GM19239 (cell line): ENCODE results near the gene AGBL4.

Experiments
- DNase-seq: peaks from one replicate; pipeline ENCODE4 v3.0.0; 2011; ENCODE audit warnings: low spot score; ENCODE audit not compliant: insufficient read length
- FAIRE-seq: peaks from 2 replicates; lab custom pipeline; 2011; peaks lifted over from hg19 to GRCh38; lab: Jason Lieb, UNC

AGBL4 gene

DNA sequence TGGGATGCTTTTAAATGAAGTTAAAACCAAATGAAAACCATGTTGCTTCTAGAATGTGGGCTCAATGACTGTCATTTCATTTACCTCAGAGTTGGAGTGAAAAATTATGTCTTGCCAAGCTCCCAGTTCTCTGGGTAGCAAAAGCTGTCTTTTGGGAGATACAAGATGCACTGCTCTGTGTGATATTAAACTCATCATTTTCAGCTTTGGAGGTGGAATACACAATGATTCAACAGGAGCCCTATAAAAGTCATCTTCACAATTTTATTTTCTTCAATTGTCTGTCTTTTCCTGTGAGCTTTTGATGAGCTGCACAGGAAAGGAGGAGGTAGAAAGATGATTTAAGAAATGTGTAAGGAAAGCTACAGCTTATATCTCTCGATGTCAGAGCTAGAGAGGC is 1431.4 kb downstream of the AGBL4 start:
- no peak for DNase-seq
- FAIRE-seq, result no peak

GRCh38 chr1:48591181-48591580 is 1432.6 kb downstream of the AGBL4 start:
- FAIRE-seq (no peak), DNase-seq (no peak)

- DNase-seq (no peak), FAIRE-seq (no peak)
Observed at GRCh38 chr1:48588061-48588460, 1435.7 kb downstream of the AGBL4 start.

- DNase-seq, result no peak
- no peak for FAIRE-seq
Observed at GRCh38 chr1:48582408-48582807, 1441.3 kb downstream of the AGBL4 start.

DNA sequence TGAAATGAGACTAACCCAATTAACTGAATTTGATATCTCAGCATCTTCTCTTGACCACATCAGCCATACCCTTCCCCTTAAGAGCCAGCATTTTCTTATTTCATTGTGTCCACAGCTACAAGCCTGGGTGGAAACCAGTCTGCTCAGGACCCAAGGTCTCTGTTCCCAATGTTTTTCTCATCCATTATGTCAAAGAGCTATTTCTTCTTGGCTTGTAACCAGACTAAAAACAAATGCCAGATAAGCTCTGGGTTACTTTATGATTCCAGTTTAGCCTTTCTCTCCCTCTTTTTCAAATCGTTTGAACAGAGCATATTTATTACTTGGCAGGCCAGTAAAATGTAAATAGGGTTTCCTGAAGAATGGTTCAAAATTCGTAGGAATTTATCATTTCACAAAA is 1442.5 kb downstream of the AGBL4 start:
- no peak for DNase-seq
- no peak for FAIRE-seq

GRCh38 chr1:48576565-48576964 is 1447.2 kb downstream of the AGBL4 start:
- DNase-seq, result no peak
- no peak for FAIRE-seq

- no peak for FAIRE-seq
- peak; percentile 35 for DNase-seq
Observed at GRCh38 chr1:48572646-48573258, 1451.0 kb downstream of the AGBL4 start.

DNA sequence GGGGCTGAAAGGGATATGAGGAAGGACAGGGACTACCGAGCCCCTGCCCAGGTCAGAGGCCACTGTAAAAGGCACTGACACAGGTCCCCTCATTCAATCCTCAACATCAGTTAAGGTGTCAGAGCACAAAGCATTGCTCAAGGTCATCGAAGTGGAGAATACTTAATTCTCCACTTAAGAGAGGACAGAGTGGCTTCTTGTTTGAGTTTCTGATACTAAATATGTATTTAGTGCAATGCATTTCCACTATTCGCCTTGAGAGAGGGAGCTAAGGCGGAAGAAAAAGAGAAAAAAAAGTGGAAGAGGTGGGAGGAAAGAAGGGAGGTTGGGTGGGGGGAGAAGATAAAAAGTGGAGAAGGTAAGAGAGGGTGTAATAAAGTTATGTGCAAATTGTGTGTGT is 1451.6 kb downstream of the AGBL4 start:
- no peak for FAIRE-seq
- DNase-seq, result no peak

DNA sequence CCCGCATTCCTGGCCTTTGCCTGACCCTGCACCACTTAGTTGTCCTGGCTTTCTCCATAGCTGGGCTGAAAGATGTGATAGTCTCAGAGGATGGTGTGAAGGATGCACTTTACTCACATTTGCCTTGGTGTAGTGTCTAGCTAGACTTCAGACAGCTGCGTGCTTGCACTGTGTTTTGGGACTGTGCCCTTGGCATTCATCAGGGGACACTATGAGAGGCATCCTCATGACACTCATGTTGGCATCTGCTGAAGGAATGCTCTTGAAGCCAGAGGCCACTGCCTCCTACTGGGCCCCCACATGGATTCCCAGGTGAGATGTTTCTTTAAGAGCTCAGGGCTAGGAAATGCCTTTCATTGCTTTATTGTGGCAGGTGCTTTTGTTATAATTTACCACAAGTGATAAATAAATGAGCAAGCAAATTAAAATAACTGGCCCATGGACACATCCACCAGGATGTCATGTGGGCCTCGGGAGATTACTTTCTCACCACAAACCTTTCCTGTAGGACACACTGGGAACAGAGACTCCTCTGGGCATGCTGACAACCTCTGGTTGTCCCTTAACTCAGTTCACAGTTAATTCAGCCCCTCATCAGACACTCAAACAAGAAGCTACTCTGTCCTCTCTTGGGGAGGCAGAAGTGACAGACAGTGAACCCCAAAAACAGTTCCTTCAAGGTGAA is 1452.3 kb downstream of the AGBL4 start:
- FAIRE-seq, result no peak
- no peak for DNase-seq

DNA sequence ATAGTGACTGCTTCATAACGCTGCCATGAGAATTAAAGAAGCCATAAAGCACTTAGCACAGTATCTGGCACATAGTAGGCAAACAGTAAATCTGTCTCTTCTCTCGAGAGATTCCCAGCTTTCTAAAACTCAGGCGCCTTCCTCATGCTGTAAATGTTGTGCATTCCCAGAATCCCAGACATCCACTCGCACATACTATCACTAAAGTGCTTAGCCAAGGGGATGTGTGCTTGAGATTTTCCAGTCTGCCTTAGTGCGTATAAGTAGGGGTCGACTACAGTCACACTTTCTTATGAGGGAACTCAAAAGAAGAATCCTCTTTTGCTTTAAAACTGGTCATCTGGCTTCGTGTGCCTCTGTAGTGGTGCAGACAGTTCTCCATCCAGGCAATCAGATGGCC is 1453.2 kb downstream of the AGBL4 start:
- no peak for FAIRE-seq

DNA sequence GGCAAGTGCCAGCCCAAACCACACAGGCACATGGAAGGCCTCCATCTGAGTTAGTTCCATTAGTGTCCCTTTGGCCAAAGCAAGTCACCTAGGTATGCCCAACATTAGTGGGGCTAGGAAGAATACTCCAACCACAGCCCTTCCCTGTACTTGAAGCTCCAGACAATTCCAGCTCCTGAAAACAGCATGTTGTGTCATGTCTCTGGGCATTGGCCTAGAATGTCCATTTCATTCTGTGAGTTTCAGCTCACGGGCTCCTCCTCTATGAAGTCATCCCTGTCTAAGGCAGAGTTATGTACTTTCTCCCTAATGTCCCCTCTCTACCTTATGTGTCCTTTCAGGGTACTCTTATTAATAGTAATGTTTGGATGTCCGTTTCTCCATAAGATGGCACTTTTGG is 1455.3 kb downstream of the AGBL4 start:
- no peak for DNase-seq
- no peak for FAIRE-seq

More for the DNA sequence above, 1453.2 kb downstream of the AGBL4 start:
- no peak for DNase-seq

GRCh38 chr1:48566492-48566891 is 1457.3 kb downstream of the AGBL4 start:
- no peak for FAIRE-seq
- no peak for DNase-seq

GRCh38 chr1:48563021-48563420 is 1460.7 kb downstream of the AGBL4 start:
- DNase-seq (no peak), FAIRE-seq (no peak)

- FAIRE-seq (no peak), DNase-seq (no peak)
Observed at GRCh38 chr1:48561444-48561843, 1462.3 kb downstream of the AGBL4 start.

DNA sequence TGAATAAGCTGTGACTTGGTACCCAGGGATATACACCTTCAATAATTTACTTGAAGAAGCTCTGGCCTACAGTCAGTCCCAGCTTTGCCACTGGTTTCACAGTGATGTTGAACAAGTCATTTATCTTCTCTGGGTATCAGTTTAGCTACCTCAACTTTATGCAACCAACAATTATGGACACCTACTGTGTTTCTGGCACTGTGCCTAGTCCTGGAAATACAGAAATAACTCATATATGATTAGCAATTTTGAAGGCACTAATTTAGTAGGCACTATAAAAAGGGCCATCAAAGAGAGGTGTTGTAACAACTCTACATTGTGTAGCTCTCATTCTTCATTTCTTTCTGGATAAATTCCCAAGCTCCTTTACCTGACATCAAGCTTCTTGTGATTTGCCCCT is 1463.2 kb downstream of the AGBL4 start:
- FAIRE-seq (no peak), DNase-seq (no peak)

- DNase-seq (no peak), FAIRE-seq (no peak)
Observed at GRCh38 chr1:48560116-48560515, 1463.6 kb downstream of the AGBL4 start.

DNA sequence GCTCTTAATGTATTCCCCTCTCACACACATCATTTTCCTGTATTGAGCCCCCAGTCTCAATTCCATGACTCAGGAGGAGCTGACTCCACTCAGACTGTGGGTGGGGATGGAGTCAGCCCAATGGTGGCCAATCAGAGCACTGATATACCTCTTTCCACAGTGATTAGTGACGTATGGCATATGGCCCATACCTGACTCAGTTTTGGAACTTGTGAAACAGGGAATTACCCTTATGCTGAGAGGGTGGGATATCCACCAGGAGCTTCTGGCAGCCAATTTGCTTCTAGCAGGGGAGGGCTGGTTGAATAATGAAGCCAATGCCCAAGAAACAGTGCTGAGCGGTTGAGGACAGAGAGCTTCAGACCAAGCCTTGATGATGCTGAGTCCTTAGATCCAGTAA is 1465.4 kb downstream of the AGBL4 start:
- no peak for DNase-seq

GRCh38 chr1:48556186-48556850 is 1467.4 kb downstream of the AGBL4 start:
- DNase-seq, result no peak
- FAIRE-seq, result no peak

More for the DNA sequence above, 1465.4 kb downstream of the AGBL4 start:
- no peak for FAIRE-seq

GRCh38 chr1:48555271-48555670 is 1468.5 kb downstream of the AGBL4 start:
- DNase-seq, result no peak
- FAIRE-seq, result no peak

DNA sequence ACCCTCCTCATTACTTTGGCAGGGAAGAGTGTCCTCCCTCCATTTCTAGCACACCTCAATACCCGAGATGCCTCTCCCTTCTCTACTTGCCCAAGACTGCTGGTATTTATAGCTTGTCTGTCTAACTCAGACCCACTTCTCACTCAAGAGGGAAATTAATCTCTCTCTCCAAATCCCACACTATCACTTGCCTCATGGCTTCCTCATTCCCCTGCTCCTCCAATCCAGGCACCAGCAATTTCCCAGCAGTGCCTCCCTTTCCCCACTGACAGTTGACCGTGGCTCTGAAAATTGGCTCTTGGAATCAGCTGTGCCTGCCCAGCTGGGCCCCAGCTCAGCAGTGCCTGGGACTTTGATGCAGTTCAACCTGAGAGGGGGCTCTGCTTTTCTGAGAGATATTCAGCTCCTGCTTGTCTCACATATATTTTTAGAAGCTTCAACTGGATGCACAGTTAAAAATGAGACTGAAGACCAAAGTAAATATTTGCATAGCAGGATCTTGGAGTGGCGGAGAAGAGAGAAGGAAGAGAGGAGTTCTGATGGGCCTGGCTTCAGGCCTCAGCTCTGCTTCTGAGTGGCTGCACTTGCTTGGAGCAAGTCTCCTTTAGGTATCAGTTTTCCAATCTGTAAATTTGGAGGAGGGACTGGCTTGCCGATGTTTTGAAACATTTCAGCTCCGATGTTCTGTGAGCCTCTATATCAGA is 1470.7 kb downstream of the AGBL4 start:
- FAIRE-seq, result no peak

DNA sequence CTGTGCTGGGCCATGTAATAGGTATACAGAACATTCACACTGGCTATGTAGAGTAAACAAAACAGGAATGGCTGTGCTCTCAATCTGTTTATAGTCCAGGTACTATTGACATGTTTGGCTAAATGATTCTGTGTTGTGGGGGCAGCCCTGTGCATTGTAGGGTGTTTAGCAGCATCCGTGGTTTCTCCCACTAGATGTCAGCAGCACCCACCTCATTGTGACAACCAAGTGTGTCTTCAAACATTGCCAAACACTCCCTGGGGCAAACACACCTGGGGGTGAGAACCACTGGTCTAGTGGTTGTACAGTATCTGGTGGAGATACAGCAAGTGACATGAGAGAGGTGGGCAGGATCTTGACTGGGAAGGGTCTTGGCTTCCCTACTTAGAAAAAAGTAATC is 1471.3 kb downstream of the AGBL4 start:
- no peak for DNase-seq
- no peak for FAIRE-seq

More for the DNA sequence above, 1470.7 kb downstream of the AGBL4 start:
- no peak for DNase-seq
